Measurements from ENCODE around the gene MRPL1. TPM values are rescaled to one million over a fixed set of nuclear protein-coding genes. Genes with fewer than 3 reads are reported as not detected.

The MRPL1 gene
- total and polyA plus RNA-seq, 2 of the 13 experiments (the other 11 are each of a cell fraction or from before 2014, with no cell fraction given), result 23.3 to 61.5 TPM

- no peak for TF ChIP-seq EHMT2 (IDR thresholded peaks at IDR 0.05; ENCODE audit: borderline replicate concordance, low read depth, low read length)
Measured at GRCh38 chr4:77922158-77923094, 59.8 kb downstream of the MRPL1 start (continued).

GRCh38 chr4:77927991-77928925 is 65.6 kb downstream of the MRPL1 start:
- ChIA-PET POLR2A (interaction anchor here (2.4 kb wide), 1 partner anchor 66 kb away, joined by 7 read pairs; the partner anchor contains the start of gene MRPL1), CTCF (ENCODE audit: low intra/inter-chr PET ratio, low total read pairs) (no interaction called here)
- no peaks in the 10 kb centered on the region for H4K20me1 ChIP-seq (ENCODE audit: insufficient read depth, low read length)
- peak; percentile 63 for ATAC-seq
- no peak overlapping the region for H3K4me3 ChIP-seq (replicated peaks in 1 of 3; ENCODE audit: insufficient read depth in 1 of 3, low read depth in 2 of 3, low read length in 3 of 3)
- no peak overlapping the region for H2AFZ ChIP-seq (ENCODE audit: low read length)
- H3K4me2 ChIP-seq (ENCODE audit: low read depth, low read length), result no peak overlapping the region
- H3K79me2 ChIP-seq (ENCODE audit: insufficient read depth, low read length), result no peaks in the 10 kb centered on the region
- no TSS peak for BruUV-seq (replicated peaks)
- H3K9me3 ChIP-seq (ENCODE audit: low read length), result no peaks in the 10 kb centered on the region
- H3K27me3 ChIP-seq (ENCODE audit: control insufficient read depth in 1 of 2, insufficient read depth in 2 of 2, low read length in 2 of 2), result no peaks in the 10 kb centered on the region; a peak in 1 of 5 replicates
- H3K36me3 ChIP-seq (replicated peaks in 1 of 2; ENCODE audit: control insufficient read depth in 1 of 2, insufficient read depth in 2 of 2, low read length in 2 of 2), result peaks cover 7 to 18% of the 10 kb centered on the region in 2 experiments
- intact Hi-C loops (cut with micrococcal nuclease; ENCODE audit: unreplicated experiment), result no loop called here
- peak; percentile 15 for FAIRE-seq
- in situ Hi-C loops (cut with HindIII; ENCODE audit: extremely low pct_ligation_motif_present, low pct_unique_long_range_greater_than_20kb), result no loop called here
- H3K9ac ChIP-seq (ENCODE audit: insufficient read depth, low read depth, low read length), result no peak overlapping the region
- peaks cover 11% of the 10 kb centered on the region for H3K4me1 ChIP-seq (ENCODE audit: insufficient read depth, low read length)
- 96% methylated on average over 1 of the region's 1 CpG for WGBS (ENCODE audit: low lambda C conversion rate)
- peak; percentile 51 for DNase-seq (ENCODE audit: low spot score)
- H3K27ac ChIP-seq (ENCODE audit: extremely low read length, insufficient read depth, low read length), result no peak overlapping the region
- TF ChIP-seq ELF3 (CRISPR knock-in tag; IDR thresholded peaks at IDR 0.05), result peak; percentile 39; the same call in 1 of the 2 replicates
- 0 out of 2 replicates have a peak, but pooled peaks have one; percentile 35 for TF ChIP-seq HNRNPUL1 (IDR thresholded peaks at IDR 0.05; ENCODE audit: low read depth, low read length)
- 0 out of 2 replicates have a peak, but pooled peaks have one; percentile 24 for TF ChIP-seq POGZ (CRISPR knock-in tag; IDR thresholded peaks at IDR 0.05)
- TF ChIP-seq AGO2 (optimal IDR thresholded peaks at IDR 0.05; ENCODE audit: low read depth, low read length), result no peak
- TF ChIP-seq ZNF7 (CRISPR knock-in tag; IDR thresholded peaks at IDR 0.05), result no peak
- TF ChIP-seq ZUFSP (CRISPR knock-in tag; IDR thresholded peaks at IDR 0.05; ENCODE audit: borderline replicate concordance), result no peak
- TF ChIP-seq HOMEZ (CRISPR knock-in tag; IDR thresholded peaks at IDR 0.05; ENCODE audit: low read depth), result peak; percentile 90; the same call in 1 of the 2 replicates
- no peak for TF ChIP-seq REL (CRISPR knock-in tag; conservative IDR thresholded peaks at IDR 0.05)
- TF ChIP-seq NFYC (CRISPR knock-in tag; IDR thresholded peaks at IDR 0.05), result peak; percentile 61
